Measurements from ENCODE around the gene RIMBP2.

The RIMBP2 gene

GRCh38 chr12:130706885-130707570 lies 9.1 kb downstream of the RIMBP2 start:
- Histone ChIP-seq H3K27me3 (ENCODE audit: insufficient read depth, low read length, poor library complexity) (no peaks in the 10 kb centered on the region), H3K4me2 (ENCODE audit: insufficient read depth, low read length) (no peak overlapping the region), H3K4me1 (ENCODE audit: insufficient read depth, low read length) (peaks cover 6% of the 10 kb centered on the region), H2AFZ (ENCODE audit: low read depth, low read length) (no peak overlapping the region), H4K20me1 (ENCODE audit: insufficient read depth, low read length) (no peaks in the 10 kb centered on the region), H3K9me3 (ENCODE audit: insufficient read depth, low read length, severe bottlenecking) (no peaks in the 10 kb centered on the region), H3K4me3 (ENCODE audit: low read depth in 1 of 2, low read length in 2 of 2) (no peak overlapping the region), H3K27ac (ENCODE audit: low read length) (no peak overlapping the region), H3K36me3 (ENCODE audit: insufficient read depth, low read length) (no peaks in the 10 kb centered on the region), H3K79me2 (ENCODE audit: insufficient read depth, low read length) (no peaks in the 10 kb centered on the region), H3K9ac (ENCODE audit: low read depth, low read length) (no peak overlapping the region)
- ATAC-seq (ENCODE audit: insufficient read depth, low read depth) (no peak), DNase-seq (no peak)
- TF ChIP-seq EZH2 (IDR thresholded peaks at IDR 0.05; ENCODE audit: borderline replicate concordance, low read depth, low read length, severe bottlenecking) (no peak), CTCF (IDR thresholded peaks at IDR 0.05; ENCODE audit: borderline replicate concordance, extremely low read depth, low read length, poor library complexity, severe bottlenecking) (no peak)

GRCh38 chr12:130706311-130706710 lies 9.8 kb downstream of the RIMBP2 start:
- Histone ChIP-seq H3K4me2 (ENCODE audit: insufficient read depth, low read length) (no peak overlapping the region), H3K36me3 (ENCODE audit: insufficient read depth, low read length) (no peaks in the 10 kb centered on the region), H3K79me2 (ENCODE audit: insufficient read depth, low read length) (no peaks in the 10 kb centered on the region), H3K9me3 (ENCODE audit: insufficient read depth, low read length, severe bottlenecking) (no peaks in the 10 kb centered on the region), H3K27ac (ENCODE audit: low read length) (no peak overlapping the region), H3K27me3 (ENCODE audit: insufficient read depth, low read length, poor library complexity) (no peaks in the 10 kb centered on the region), H3K4me1 (ENCODE audit: insufficient read depth, low read length) (no peaks in the 10 kb centered on the region), H2AFZ (ENCODE audit: low read depth, low read length) (no peak overlapping the region), H3K4me3 (ENCODE audit: low read depth in 1 of 2, low read length in 2 of 2) (no peak overlapping the region), H4K20me1 (ENCODE audit: insufficient read depth, low read length) (no peaks in the 10 kb centered on the region), H3K9ac (ENCODE audit: low read depth, low read length) (no peak overlapping the region)
- DNase-seq (no peak), ATAC-seq (ENCODE audit: insufficient read depth, low read depth) (no peak)
- no peak for TF ChIP-seq CTCF (IDR thresholded peaks at IDR 0.05; ENCODE audit: borderline replicate concordance, extremely low read depth, low read length, poor library complexity, severe bottlenecking)
- no peak for TF ChIP-seq EZH2 (IDR thresholded peaks at IDR 0.05; ENCODE audit: borderline replicate concordance, low read depth, low read length, severe bottlenecking)

- DNase-seq (no peak), ATAC-seq (ENCODE audit: insufficient read depth, low read depth) (no peak)
- Histone ChIP-seq H4K20me1 (ENCODE audit: insufficient read depth, low read length) (no peaks in the 10 kb centered on the region), H3K27ac (ENCODE audit: low read length) (no peak overlapping the region), H3K4me3 (ENCODE audit: low read depth in 1 of 2, low read length in 2 of 2) (no peak overlapping the region), H3K9me3 (ENCODE audit: insufficient read depth, low read length, severe bottlenecking) (no peaks in the 10 kb centered on the region), H2AFZ (ENCODE audit: low read depth, low read length) (no peak overlapping the region), H3K36me3 (ENCODE audit: insufficient read depth, low read length) (no peaks in the 10 kb centered on the region), H3K79me2 (ENCODE audit: insufficient read depth, low read length) (no peaks in the 10 kb centered on the region), H3K27me3 (ENCODE audit: insufficient read depth, low read length, poor library complexity) (no peaks in the 10 kb centered on the region), H3K4me1 (ENCODE audit: insufficient read depth, low read length) (no peaks in the 10 kb centered on the region), H3K9ac (ENCODE audit: low read depth, low read length) (no peak overlapping the region), H3K4me2 (ENCODE audit: insufficient read depth, low read length) (no peak overlapping the region)
- TF ChIP-seq CTCF (IDR thresholded peaks at IDR 0.05; ENCODE audit: borderline replicate concordance, extremely low read depth, low read length, poor library complexity, severe bottlenecking): no peak
- TF ChIP-seq EZH2 (IDR thresholded peaks at IDR 0.05; ENCODE audit: borderline replicate concordance, low read depth, low read length, severe bottlenecking): no peak
These were observed 10.8 kb downstream of the RIMBP2 start for GRCh38 chr12:130705178-130705822.
